ENCODE results near the gene XYLT2. TPM values are rescaled to one million over a fixed set of nuclear protein-coding genes. Genes with fewer than 3 reads are reported as not detected.

The XYLT2 gene
- total and polyA plus RNA-seq, 9 of the 15 experiments (the other 6 are each of a cell fraction or from before 2014, with no cell fraction given) = 0.63 to 9.1 (median 4.3) TPM

DNA sequence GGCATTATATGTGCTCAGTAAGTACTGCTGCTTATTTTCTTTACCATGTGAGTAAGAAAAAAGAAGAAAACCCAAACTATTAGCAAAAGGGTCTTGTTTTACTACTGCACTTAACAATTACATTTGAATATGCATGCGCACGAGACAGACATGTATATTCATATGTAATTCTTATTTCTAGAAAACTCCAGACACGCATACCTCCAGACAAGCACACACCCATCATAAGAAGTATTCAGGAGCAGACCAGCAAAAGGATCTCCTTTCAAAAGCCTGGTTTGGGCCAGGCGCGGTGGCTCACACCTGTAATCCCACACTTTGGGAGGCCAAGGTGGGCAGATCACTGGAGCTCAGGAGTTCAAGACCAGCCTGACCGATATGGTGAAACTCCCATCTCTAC is 43.6 kb downstream of the XYLT2 start:
- H3K27ac ChIP-seq (ENCODE audit: extremely low read depth, low read depth, low read length) = no peak overlapping the region
- no peak overlapping the region for H3K9ac ChIP-seq (ENCODE audit: insufficient read depth in 1 of 2, low read depth in 2 of 2, low read length in 2 of 2)
- intact Hi-C loops (cut with micrococcal nuclease) (no loop called here), in situ Hi-C loops (cut with MboI) (no loop called here)
- no peaks in the 10 kb centered on the region; a peak in 1 of 5 replicates for H3K4me1 ChIP-seq (replicated peaks in 1 of 2; ENCODE audit: control insufficient read depth in 2 of 2, insufficient read depth in 2 of 2, low read length in 2 of 2)
- H2AFZ ChIP-seq (ENCODE audit: low read depth, low read length) = no peak overlapping the region
- CTCF ChIA-PET (ENCODE audit: low intra/inter-chr PET ratio) = no interaction called here
- H3K36me3 ChIP-seq (ENCODE audit: control insufficient read depth, insufficient read depth, low read length) = peaks cover 99% of the 10 kb centered on the region
- no peak for ATAC-seq
- no peaks in the 10 kb centered on the region for H3K27me3 ChIP-seq (ENCODE audit: control insufficient read depth in 2 of 2, insufficient read depth in 2 of 2, low read length in 2 of 2)
- 96% methylated on average over 6 of the region's 6 CpGs for WGBS (ENCODE audit: insufficient coverage, low coverage, missing lambda C conversion rate)
- no peaks in the 10 kb centered on the region for H3K9me1 ChIP-seq (ENCODE audit: control insufficient read depth, insufficient read depth, low read length)
- 0 out of 2 replicates have a peak, but pooled peaks cover under 1% of the 10 kb centered on the region for H4K20me1 ChIP-seq (replicated peaks; ENCODE audit: control insufficient read depth, insufficient read depth, low read length)
- BruUV-seq (replicated peaks) = no TSS peak
- no peak for DNase-seq (ENCODE audit: extremely low read depth in 1 of 4, low spot score in 3 of 4)
- no peak for TF ChIP-seq GATA2 (CRISPR knock-in tag; IDR thresholded peaks at IDR 0.05)
- TF ChIP-seq, protein P1, sequence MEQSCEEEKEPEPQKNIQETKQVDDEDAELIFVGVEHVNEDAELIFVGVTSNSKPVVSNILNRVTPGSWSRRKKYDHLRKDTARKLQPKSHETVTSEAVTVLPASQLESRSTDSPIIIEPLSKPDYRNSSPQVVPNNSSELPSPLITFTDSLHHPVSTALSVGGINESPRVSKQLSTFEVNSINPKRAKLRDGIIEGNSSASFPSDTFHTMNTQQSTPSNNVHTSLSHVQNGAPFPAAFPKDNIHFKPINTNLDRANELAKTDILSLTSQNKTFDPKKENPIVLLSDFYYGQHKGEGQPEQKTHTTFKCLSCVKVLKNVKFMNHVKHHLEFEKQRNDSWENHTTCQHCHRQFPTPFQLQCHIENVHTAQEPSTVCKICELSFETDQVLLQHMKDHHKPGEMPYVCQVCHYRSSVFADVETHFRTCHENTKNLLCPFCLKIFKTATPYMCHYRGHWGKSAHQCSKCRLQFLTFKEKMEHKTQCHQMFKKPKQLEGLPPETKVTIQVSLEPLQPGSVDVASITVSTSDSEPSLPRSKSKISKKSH (CRISPR knock-in tag; IDR thresholded peaks at IDR 0.05) = no peak
- TF ChIP-seq ZNF316 (IDR thresholded peaks at IDR 0.05) = no peak
- no peak for TF ChIP-seq BRD4 (IDR thresholded peaks at IDR 0.05)
- TF ChIP-seq FOSL1 (tag; conservative IDR thresholded peaks at IDR 0.05) = no peak
- no peak for TF ChIP-seq ARID2 (IDR thresholded peaks at IDR 0.05)
- no peak for TF ChIP-seq ELF2 (CRISPR knock-in tag; IDR thresholded peaks at IDR 0.05)
- TF ChIP-seq NBN (IDR thresholded peaks at IDR 0.05; ENCODE audit: low read depth) = no peak
- no peak for TF ChIP-seq ZNF584 (CRISPR knock-in tag; IDR thresholded peaks at IDR 0.05; ENCODE audit: low read depth)
- no peak for TF ChIP-seq ZNF696 (CRISPR knock-in tag; conservative IDR thresholded peaks at IDR 0.05)
- no peak for TF ChIP-seq RAD51 (IDR thresholded peaks at IDR 0.05; ENCODE audit: borderline replicate concordance, low read depth)
- TF ChIP-seq ETV6 (IDR thresholded peaks at IDR 0.05; ENCODE audit: borderline replicate concordance in 1 of 2, low read depth in 2 of 2, low read length in 1 of 2) = no peak
- TF ChIP-seq ETV6 (CRISPR knock-in tag; IDR thresholded peaks at IDR 0.05; ENCODE audit: borderline replicate concordance) = no peak
- no peak for TF ChIP-seq RBM15 (IDR thresholded peaks at IDR 0.05; ENCODE audit: insufficient read depth, low read length)
- TF ChIP-seq TAF9B (IDR thresholded peaks at IDR 0.05; ENCODE audit: partially characterized antibody) = no peak
- no peak for TF ChIP-seq ZNF507 (tag; conservative IDR thresholded peaks at IDR 0.05)
- no peak for TF ChIP-seq ZNF431 (CRISPR knock-in tag; IDR thresholded peaks at IDR 0.05)
- no peak for TF ChIP-seq SMARCA5 (IDR thresholded peaks at IDR 0.05)
- TF ChIP-seq MIER1 (IDR thresholded peaks at IDR 0.05; ENCODE audit: low read depth) = no peak
- no peak overlapping the region for H3K4me3 ChIP-seq
- POLR2A ChIA-PET = interaction anchor here (0.6 to 13.4 kb wide), 4 partner anchors 8 to 316 kb away, joined by 3 to 129 read pairs (median 30); partner anchors contain the start of gene LRRC59
- peaks cover 32% of the 10 kb centered on the region for H3K79me2 ChIP-seq (ENCODE audit: control insufficient read depth, insufficient read depth, low read length)
- H3K4me2 ChIP-seq (ENCODE audit: insufficient read depth, low read length) = no peak overlapping the region
- H3K9me3 ChIP-seq (replicated peaks; ENCODE audit: control insufficient read depth, insufficient read depth, low read depth, low read length) = no peaks in the 10 kb centered on the region
- FAIRE-seq = no peak

All from K562 (cell line).